HG03066 (cell line): ENCODE data around the gene ZNF585A.

ENCODE experiments used
- ATAC-seq: cut with Tn5 transposase; IDR thresholded peaks from one replicate; pipeline ENCODE4 v1.9.1; 2021; ENCODE audit warnings: low read depth; ENCODE audit not compliant: unreplicated experiment

Gene ZNF585A

DNA sequence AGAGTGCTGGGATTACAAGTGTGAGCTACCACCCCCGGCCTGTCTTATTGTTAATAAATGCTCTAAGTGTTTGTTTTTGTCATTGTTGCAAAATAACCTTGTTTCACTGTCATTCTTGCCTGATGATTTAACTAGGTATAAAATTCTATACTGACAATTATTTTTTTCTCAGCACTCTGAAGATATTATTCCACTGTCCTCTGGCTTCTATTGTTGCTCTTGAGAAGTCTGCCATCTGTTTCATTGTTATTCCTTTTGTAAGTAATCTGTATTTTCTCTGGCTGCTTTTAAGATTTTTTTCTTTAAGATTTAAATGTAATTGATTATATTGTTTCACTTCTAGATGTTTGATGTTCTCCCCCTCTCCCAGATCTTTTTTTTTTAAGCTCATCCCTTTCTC is 76.6 kb downstream of the ZNF585A start:
- ATAC-seq, result no peak
